GM21423 (cell line): ENCODE measurements around the gene PAK4.
"Not testable (repeated sequence)": the region's sequence is repeated elsewhere in the genome, so short reads cannot be mapped to it uniquely, and the experiment has no call there.

Experiments
- ATAC-seq: cut with Tn5 transposase; IDR thresholded peaks from one replicate; pipeline ENCODE4 v1.9.1; 2021; ENCODE audit warnings: mild to moderate bottlenecking, moderate library complexity; ENCODE audit not compliant: unreplicated experiment

Gene PAK4

GRCh38 chr19:39099341-39099740 is 26.2 kb upstream of the PAK4 start:
- no peak for ATAC-seq

GRCh38 chr19:39100500-39101166 is 25.0 kb upstream of the PAK4 start:
- no peak for ATAC-seq

GRCh38 chr19:39103151-39103550 is 22.4 kb upstream of the PAK4 start:
- ATAC-seq: no peak

- no peak for ATAC-seq
Observed at GRCh38 chr19:39104186-39104596, 21.4 kb upstream of the PAK4 start.

GRCh38 chr19:39106194-39106593 is 19.4 kb upstream of the PAK4 start:
- no peak for ATAC-seq

GRCh38 chr19:39109641-39110040 is 15.9 kb upstream of the PAK4 start:
- no peak for ATAC-seq

- ATAC-seq: no peak
Observed at GRCh38 chr19:39110263-39110967, 15.2 kb upstream of the PAK4 start.

- no peak for ATAC-seq
Observed at GRCh38 chr19:39111593-39112199, 13.9 kb upstream of the PAK4 start.

GRCh38 chr19:39112338-39112890 is 13.2 kb upstream of the PAK4 start:
- ATAC-seq: no peak

GRCh38 chr19:39113199-39113598 is 12.4 kb upstream of the PAK4 start:
- ATAC-seq: no peak

- no peak for ATAC-seq
Observed at GRCh38 chr19:39115105-39115847, 10.3 kb upstream of the PAK4 start.

- not testable (repeated sequence) for ATAC-seq
Observed at GRCh38 chr19:39117023-39117422, 8.6 kb upstream of the PAK4 start.

GRCh38 chr19:39119830-39120229 is 5.8 kb upstream of the PAK4 start:
- ATAC-seq: no peak

GRCh38 chr19:39122934-39123731 is 2.5 kb upstream of the PAK4 start:
- ATAC-seq: no peak

- ATAC-seq: no peak
Observed at GRCh38 chr19:39124136-39124764, 1.3 kb upstream of the PAK4 start.

- no peak for ATAC-seq
Observed at GRCh38 chr19:39125199-39125553, 410 bp upstream of the PAK4 start.

- ATAC-seq: no peak
Observed at GRCh38 chr19:39126312-39127187, 964 bp downstream of the PAK4 start.

GRCh38 chr19:39127812-39128515 is 2.4 kb downstream of the PAK4 start:
- ATAC-seq: no peak
